ENCODE data around the gene OR2J3. TPM values are rescaled to one million over a fixed set of nuclear protein-coding genes. Genes with fewer than 3 reads are reported as not detected.

OR2J3 gene
- total RNA-seq, 2 donors from 2014 or later: not detected

Other genes with a start within 250 kb of the OR2J3 start
- 10 to 100 TPM; 61.9 to 86.2 TPM for gene TRIM27, start 184.1 kb upstream of the OR2J3 start, total RNA-seq
- gene ZNF311, start 102.7 kb upstream of the OR2J3 start, total RNA-seq: under 1 TPM; 0.27 to 0.35 TPM
- not detected for gene OR2W1, start 62.9 kb upstream of the OR2J3 start, total RNA-seq
- not detected for gene OR2B3, start 20.7 kb upstream of the OR2J3 start, total RNA-seq
- not detected for gene OR2J1, start 8.6 kb upstream of the OR2J3 start, total RNA-seq
- not detected for gene OR2J2, start 62.8 kb downstream of the OR2J3 start, total RNA-seq
- not detected for gene OR14J1, start 193.6 kb downstream of the OR2J3 start, total RNA-seq